Nephron progenitor cell (in vitro differentiated cells): Measurements from ENCODE around the gene GTF2A1L.
"Not testable (repeated sequence)": the region's sequence is repeated elsewhere in the genome, so short reads cannot be mapped to it uniquely, and the experiment has no call there.

ENCODE experiments used
- DNase-seq: peaks from one replicate; pipeline ENCODE4 v3.0.0; 2021
- H3K27ac Mint-ChIP-seq: 2 replicates; pipeline ENCODE4 v1.8.0; 2021; ENCODE audit warnings: mild to moderate bottlenecking, moderate library complexity, mixed read lengths
- H3K27me3 Mint-ChIP-seq: 2 replicates; pipeline ENCODE4 v1.8.0; 2021; ENCODE audit warnings: mild to moderate bottlenecking, low read depth, mixed read lengths; ENCODE audit not compliant: poor library complexity
- H3K36me3 Mint-ChIP-seq: 2 replicates; pipeline ENCODE4 v1.8.0; 2021; ENCODE audit warnings: low read depth, mixed read lengths
- H3K4me1 Mint-ChIP-seq: 2 replicates; pipeline ENCODE4 v1.8.0; 2021; ENCODE audit warnings: mixed read lengths
- H3K4me3 Mint-ChIP-seq: 2 replicates; pipeline ENCODE4 v1.8.0; 2021; ENCODE audit warnings: mild to moderate bottlenecking, moderate library complexity, mixed read lengths
- H3K9me3 Mint-ChIP-seq: 2 replicates; pipeline ENCODE4 v1.8.0; 2021; ENCODE audit warnings: mild to moderate bottlenecking, moderate library complexity, mixed read lengths
- CTCF ChIP-seq: fragments of 200-600 bp; sonication (generic); IDR thresholded peaks from 2 replicates; pipeline ENCODE4 v1.5.0; 2021; ENCODE audit warnings: antibody characterized with exemption

GTF2A1L gene

GRCh38 chr2:48694149-48694548, 76.5 kb downstream of the GTF2A1L start:
- H3K4me3 Mint-ChIP-seq = no peak overlapping the region
- no peaks in the 10 kb centered on the region for H3K36me3 Mint-ChIP-seq
- no peak for DNase-seq
- peaks cover 2% of the 10 kb centered on the region for H3K4me1 Mint-ChIP-seq
- no peak overlapping the region for H3K27ac Mint-ChIP-seq
- TF ChIP-seq CTCF = no peak
- H3K27me3 Mint-ChIP-seq = no peaks in the 10 kb centered on the region
- no peaks in the 10 kb centered on the region for H3K9me3 Mint-ChIP-seq

GRCh38 chr2:48695991-48696390, 78.3 kb downstream of the GTF2A1L start:
- H3K36me3 Mint-ChIP-seq = no peaks in the 10 kb centered on the region

GRCh38 chr2:48696881-48697280, 79.2 kb downstream of the GTF2A1L start:
- no peak overlapping the region for H3K4me3 Mint-ChIP-seq
- no peaks in the 10 kb centered on the region for H3K27me3 Mint-ChIP-seq
- no peaks in the 10 kb centered on the region for H3K36me3 Mint-ChIP-seq
- H3K4me1 Mint-ChIP-seq = peaks cover 5% of the 10 kb centered on the region
- DNase-seq = no peak
- TF ChIP-seq CTCF = no peak
- no peaks in the 10 kb centered on the region for H3K9me3 Mint-ChIP-seq
- no peak overlapping the region for H3K27ac Mint-ChIP-seq

More at GRCh38 chr2:48695991-48696390, 78.3 kb downstream of the GTF2A1L start:
- H3K27me3 Mint-ChIP-seq = no peaks in the 10 kb centered on the region
- H3K4me1 Mint-ChIP-seq = peaks cover 5% of the 10 kb centered on the region
- H3K9me3 Mint-ChIP-seq = no peaks in the 10 kb centered on the region
- no peak for DNase-seq
- H3K27ac Mint-ChIP-seq = no peak overlapping the region
- TF ChIP-seq CTCF = no peak
- H3K4me3 Mint-ChIP-seq = no peak overlapping the region

GRCh38 chr2:48699348-48699930, 81.8 kb downstream of the GTF2A1L start:
- H3K4me3 Mint-ChIP-seq = no peak overlapping the region
- H3K27me3 Mint-ChIP-seq = no peaks in the 10 kb centered on the region
- no peak for TF ChIP-seq CTCF
- H3K9me3 Mint-ChIP-seq = peaks cover 16% of the 10 kb centered on the region
- peaks cover 5% of the 10 kb centered on the region for H3K4me1 Mint-ChIP-seq
- no peaks in the 10 kb centered on the region for H3K36me3 Mint-ChIP-seq
- DNase-seq = no peak
- H3K27ac Mint-ChIP-seq = no peak overlapping the region

GRCh38 chr2:48703621-48704020, 86.0 kb downstream of the GTF2A1L start:
- H3K36me3 Mint-ChIP-seq, H3K27ac Mint-ChIP-seq, H3K27me3 Mint-ChIP-seq, H3K4me3 Mint-ChIP-seq, DNase-seq, H3K4me1 Mint-ChIP-seq: not testable (repeated sequence)
- H3K9me3 Mint-ChIP-seq = peaks cover 43% of the 10 kb centered on the region

GRCh38 chr2:48707466-48707865, 89.8 kb downstream of the GTF2A1L start:
- H3K9me3 Mint-ChIP-seq = peaks cover 41% of the 10 kb centered on the region
- peaks cover 4% of the 10 kb centered on the region for H3K27me3 Mint-ChIP-seq
- TF ChIP-seq CTCF = no peak
- no peaks in the 10 kb centered on the region for H3K36me3 Mint-ChIP-seq
- H3K4me3 Mint-ChIP-seq = no peak overlapping the region
- DNase-seq = no peak
- no peaks in the 10 kb centered on the region for H3K4me1 Mint-ChIP-seq
- no peak overlapping the region for H3K27ac Mint-ChIP-seq
